ENCODE data around the gene EIF1AD. TPM values are rescaled to one million over a fixed set of nuclear protein-coding genes. Genes with fewer than 3 reads are reported as not detected.

The EIF1AD gene
- total and polyA plus RNA-seq, 9 of the 15 experiments (the other 6 are each of a cell fraction or from before 2014, with no cell fraction given): 50.1 to 98.8 (median 58.7) TPM

DNA sequence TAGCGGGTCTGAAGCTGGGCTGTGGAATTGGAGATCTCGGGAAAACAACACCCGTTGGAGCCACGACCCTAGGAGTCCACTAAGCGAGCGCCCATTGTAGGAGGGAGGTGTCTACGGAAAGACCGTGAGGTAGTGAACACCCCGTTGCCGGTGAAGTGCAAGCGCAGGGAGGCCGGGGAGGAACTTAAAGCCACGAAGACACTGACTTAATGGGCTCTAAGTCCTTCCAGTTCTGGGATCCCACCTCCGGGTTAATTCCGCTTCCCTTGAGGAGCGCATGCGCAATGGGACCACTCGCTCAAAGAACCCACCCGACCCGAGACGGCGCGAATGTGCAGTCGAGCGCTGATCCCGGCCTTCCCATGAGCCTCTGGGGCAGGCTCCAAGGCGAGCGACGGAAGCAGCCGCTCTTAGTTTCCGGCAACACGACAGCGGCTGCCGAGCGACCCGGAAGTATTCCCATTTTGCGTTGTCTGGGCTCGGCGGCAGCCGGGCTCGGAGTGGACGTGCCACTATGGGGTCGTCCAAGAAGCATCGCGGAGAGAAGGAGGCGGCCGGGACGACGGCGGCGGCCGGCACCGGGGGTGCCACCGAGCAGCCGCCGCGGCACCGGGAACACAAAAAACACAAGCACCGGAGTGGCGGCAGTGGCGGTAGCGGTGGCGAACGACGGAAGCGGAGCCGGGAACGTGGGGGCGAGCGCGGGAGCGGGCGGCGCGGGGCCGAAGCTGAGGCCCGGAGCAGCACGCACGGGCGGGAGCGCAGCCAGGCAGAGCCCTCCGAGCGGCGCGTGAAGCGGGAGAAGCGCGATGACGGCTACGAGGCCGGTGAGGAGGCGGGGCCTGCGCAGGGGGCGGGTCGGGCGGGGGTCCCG, 40.5 kb downstream of the EIF1AD start, which contains the start of gene SART1 (continued):
- TF ChIP-seq, protein P1, sequence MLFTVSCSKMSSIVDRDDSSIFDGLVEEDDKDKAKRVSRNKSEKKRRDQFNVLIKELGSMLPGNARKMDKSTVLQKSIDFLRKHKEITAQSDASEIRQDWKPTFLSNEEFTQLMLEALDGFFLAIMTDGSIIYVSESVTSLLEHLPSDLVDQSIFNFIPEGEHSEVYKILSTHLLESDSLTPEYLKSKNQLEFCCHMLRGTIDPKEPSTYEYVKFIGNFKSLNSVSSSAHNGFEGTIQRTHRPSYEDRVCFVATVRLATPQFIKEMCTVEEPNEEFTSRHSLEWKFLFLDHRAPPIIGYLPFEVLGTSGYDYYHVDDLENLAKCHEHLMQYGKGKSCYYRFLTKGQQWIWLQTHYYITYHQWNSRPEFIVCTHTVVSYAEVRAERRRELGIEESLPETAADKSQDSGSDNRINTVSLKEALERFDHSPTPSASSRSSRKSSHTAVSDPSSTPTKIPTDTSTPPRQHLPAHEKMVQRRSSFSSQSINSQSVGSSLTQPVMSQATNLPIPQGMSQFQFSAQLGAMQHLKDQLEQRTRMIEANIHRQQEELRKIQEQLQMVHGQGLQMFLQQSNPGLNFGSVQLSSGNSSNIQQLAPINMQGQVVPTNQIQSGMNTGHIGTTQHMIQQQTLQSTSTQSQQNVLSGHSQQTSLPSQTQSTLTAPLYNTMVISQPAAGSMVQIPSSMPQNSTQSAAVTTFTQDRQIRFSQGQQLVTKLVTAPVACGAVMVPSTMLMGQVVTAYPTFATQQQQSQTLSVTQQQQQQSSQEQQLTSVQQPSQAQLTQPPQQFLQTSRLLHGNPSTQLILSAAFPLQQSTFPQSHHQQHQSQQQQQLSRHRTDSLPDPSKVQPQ (CRISPR knock-in tag; IDR thresholded peaks at IDR 0.05; ENCODE audit: borderline replicate concordance): no peak
- no peak for TF ChIP-seq PHF21A (IDR thresholded peaks at IDR 0.05; ENCODE audit: borderline replicate concordance, low read depth)
- peak; percentile 54; the same call in 1 of the 2 replicates for TF ChIP-seq NCOA1 (IDR thresholded peaks at IDR 0.05; ENCODE audit: low read depth)
- no peak for TF ChIP-seq ZNF174 (CRISPR knock-in tag; IDR thresholded peaks at IDR 0.05)
- TF ChIP-seq ZNF444 (CRISPR knock-in tag; IDR thresholded peaks at IDR 0.05): no peak
- TF ChIP-seq FOS (IDR thresholded peaks at IDR 0.05; ENCODE audit: extremely low read depth, insufficient read length): no peak
- 0 out of 2 replicates have a peak, but pooled peaks have one; percentile 36 for TF ChIP-seq MXI1 (IDR thresholded peaks at IDR 0.05; ENCODE audit: low read depth, low read length)
- TF ChIP-seq MTA1 (IDR thresholded peaks at IDR 0.05; ENCODE audit: borderline replicate concordance): no peak
- no peak for TF ChIP-seq CBFA2T2 (conservative IDR thresholded peaks at IDR 0.05)
- TF ChIP-seq MLLT1 (IDR thresholded peaks at IDR 0.05): peak in 1 of 2 experiments; percentile 61; a peak in 1 of 4 replicates
- no peak for TF ChIP-seq SNIP1 (IDR thresholded peaks at IDR 0.05; ENCODE audit: low read depth)
- TF ChIP-seq SIN3B (IDR thresholded peaks at IDR 0.05; ENCODE audit: low read depth): peak; percentile 93
- no peak for TF ChIP-seq ZNF436 (CRISPR knock-in tag; IDR thresholded peaks at IDR 0.05)
- TF ChIP-seq PCBP1 (IDR thresholded peaks at IDR 0.05; ENCODE audit: low read depth, low read length, poor library complexity, severe bottlenecking): peak; percentile 66
- no peak for TF ChIP-seq ZNF23 (CRISPR knock-in tag; IDR thresholded peaks at IDR 0.05)
- TF ChIP-seq CBX8 (IDR thresholded peaks at IDR 0.05; ENCODE audit: borderline replicate concordance, extremely low read depth, low read depth, low read length, poor library complexity, severe bottlenecking): no peak
- no peak for TF ChIP-seq TEAD2 (tag; IDR thresholded peaks at IDR 0.05)
- TF ChIP-seq ATF2 (CRISPR knock-in tag; IDR thresholded peaks at IDR 0.05): no peak
- no peak for TF ChIP-seq PRMT5 (CRISPR knock-in tag; IDR thresholded peaks at IDR 0.05)
- TF ChIP-seq RAD21 (CRISPR knock-in tag; conservative IDR thresholded peaks at IDR 0.05 in 1 of 2, IDR thresholded peaks at IDR 0.05 in 1 of 2): no peak; a peak in 2 of 4 replicates
- TF ChIP-seq ZNF589 (CRISPR knock-in tag; IDR thresholded peaks at IDR 0.05; ENCODE audit: low read depth): 0 out of 2 replicates have a peak, but pooled peaks have one; percentile 24
- peak; percentile 37; the same call in 1 of the 2 replicates for TF ChIP-seq PHB2 (IDR thresholded peaks at IDR 0.05; ENCODE audit: low read depth)
- TF ChIP-seq TAF1 (IDR thresholded peaks at IDR 0.05; ENCODE audit: control insufficient read depth, extremely low read depth, insufficient read depth, low read length, severe bottlenecking): peak; percentile 96

All from K562 (cell line).